Measurements from ENCODE around the gene RPTOR. TPM values are rescaled to one million over a fixed set of nuclear protein-coding genes. Genes with fewer than 3 reads are reported as not detected.

The RPTOR gene
- total RNA-seq, 3 donors from 2014 or later (not counting 1 experiment from before 2014, with no cell fraction given) = 49.2 to 63.6 (median 55.4) TPM

DNA sequence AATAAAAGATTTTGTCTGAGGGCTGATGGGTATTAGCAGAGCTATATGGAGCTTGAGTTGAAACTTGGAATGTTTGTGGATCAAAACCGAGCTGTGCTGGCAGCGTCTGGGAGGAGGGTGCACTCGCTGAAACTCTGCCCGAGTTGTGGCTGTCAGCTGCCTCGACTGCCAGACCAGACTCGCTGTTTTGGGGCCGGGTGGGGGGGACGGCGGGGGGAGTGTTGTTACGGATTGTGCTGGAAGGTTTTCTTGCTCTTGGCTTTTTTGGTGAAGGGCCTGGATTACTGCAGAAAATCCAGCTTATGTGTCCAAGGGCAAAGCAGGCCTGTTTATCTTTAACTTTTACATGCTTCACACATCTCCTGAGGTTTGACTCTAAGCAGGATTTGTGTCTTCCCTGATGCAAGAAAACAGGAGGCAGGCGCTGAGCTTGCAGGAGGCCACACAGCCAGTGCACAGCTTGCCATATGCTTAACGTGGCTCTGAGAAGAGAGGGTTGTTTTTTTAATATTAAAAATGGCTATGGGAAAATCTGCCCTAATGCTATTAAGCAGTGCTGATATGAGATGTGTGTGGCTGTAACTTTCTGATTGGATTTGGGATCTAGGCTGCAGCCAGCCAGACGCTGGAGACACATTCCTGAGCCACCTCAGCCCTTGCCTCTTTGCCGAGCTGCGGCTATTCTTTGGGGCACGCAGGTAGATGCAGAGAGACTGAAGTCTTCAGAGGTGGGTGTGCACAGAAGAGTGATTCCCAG is 20.5 kb upstream of the RPTOR start:
- no peaks in the 10 kb centered on the region for H3K36me3 ChIP-seq (ENCODE audit: control insufficient read depth, insufficient read depth, low read length)
- H3K9me3 ChIP-seq (ENCODE audit: control insufficient read depth, insufficient read depth, low read length) = no peaks in the 10 kb centered on the region
- H3K27ac Mint-ChIP-seq = no peak overlapping the region
- H3K36me3 Mint-ChIP-seq = no peaks in the 10 kb centered on the region
- no peaks in the 10 kb centered on the region for H3K4me1 ChIP-seq (ENCODE audit: control insufficient read depth, insufficient read depth, low read length)
- H3K27me3 Mint-ChIP-seq (ENCODE audit: low read depth in 2 of 2) = peaks cover 12 to 17% of the 10 kb centered on the region in 2 donors
- TF ChIP-seq, protein P1, sequence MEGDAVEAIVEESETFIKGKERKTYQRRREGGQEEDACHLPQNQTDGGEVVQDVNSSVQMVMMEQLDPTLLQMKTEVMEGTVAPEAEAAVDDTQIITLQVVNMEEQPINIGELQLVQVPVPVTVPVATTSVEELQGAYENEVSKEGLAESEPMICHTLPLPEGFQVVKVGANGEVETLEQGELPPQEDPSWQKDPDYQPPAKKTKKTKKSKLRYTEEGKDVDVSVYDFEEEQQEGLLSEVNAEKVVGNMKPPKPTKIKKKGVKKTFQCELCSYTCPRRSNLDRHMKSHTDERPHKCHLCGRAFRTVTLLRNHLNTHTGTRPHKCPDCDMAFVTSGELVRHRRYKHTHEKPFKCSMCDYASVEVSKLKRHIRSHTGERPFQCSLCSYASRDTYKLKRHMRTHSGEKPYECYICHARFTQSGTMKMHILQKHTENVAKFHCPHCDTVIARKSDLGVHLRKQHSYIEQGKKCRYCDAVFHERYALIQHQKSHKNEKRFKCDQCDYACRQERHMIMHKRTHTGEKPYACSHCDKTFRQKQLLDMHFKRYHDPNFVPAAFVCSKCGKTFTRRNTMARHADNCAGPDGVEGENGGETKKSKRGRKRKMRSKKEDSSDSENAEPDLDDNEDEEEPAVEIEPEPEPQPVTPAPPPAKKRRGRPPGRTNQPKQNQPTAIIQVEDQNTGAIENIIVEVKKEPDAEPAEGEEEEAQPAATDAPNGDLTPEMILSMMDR (IDR thresholded peaks at IDR 0.05) = no peak
- no peaks in the 10 kb centered on the region for H3K4me1 Mint-ChIP-seq
- H3K27ac ChIP-seq (ENCODE audit: low read length) = no peak overlapping the region
- H3K27me3 ChIP-seq (ENCODE audit: control insufficient read depth, insufficient read depth, low read length) = no peaks in the 10 kb centered on the region
- H3K9me3 Mint-ChIP-seq = no peaks in the 10 kb centered on the region
- 77% methylated on average over 16 of the region's 16 CpGs for WGBS (ENCODE audit: insufficient coverage)
- H3K4me3 ChIP-seq (ENCODE audit: low read length) = no peak overlapping the region
- no peak overlapping the region for H3K4me3 Mint-ChIP-seq
- intact Hi-C loops (cut with micrococcal nuclease) = no loop called here
- DNase-seq = no peak
- no peak for ATAC-seq

GRCh38 chr17:80526116-80526910 is 18.3 kb upstream of the RPTOR start:
- H3K4me1 Mint-ChIP-seq = no peaks in the 10 kb centered on the region
- peaks cover 10 to 12% of the 10 kb centered on the region in 2 donors for H3K27me3 Mint-ChIP-seq (ENCODE audit: low read depth in 2 of 2)
- Histone ChIP-seq H3K27me3 (ENCODE audit: control insufficient read depth, insufficient read depth, low read length) (no peaks in the 10 kb centered on the region), H3K9me3 (ENCODE audit: control insufficient read depth, insufficient read depth, low read length) (no peaks in the 10 kb centered on the region), H3K36me3 (ENCODE audit: control insufficient read depth, insufficient read depth, low read length) (no peaks in the 10 kb centered on the region), H3K4me3 (ENCODE audit: low read length) (no peak overlapping the region), H3K27ac (ENCODE audit: low read length) (no peak overlapping the region), H3K4me1 (ENCODE audit: control insufficient read depth, insufficient read depth, low read length) (no peaks in the 10 kb centered on the region)
- TF ChIP-seq, protein P1 (IDR thresholded peaks at IDR 0.05) = no peak
- ATAC-seq (no peak), DNase-seq (no peak)
- H3K9me3 Mint-ChIP-seq = no peaks in the 10 kb centered on the region
- H3K27ac Mint-ChIP-seq = no peak overlapping the region
- 60% methylated on average over 27 of the region's 28 CpGs for WGBS (ENCODE audit: insufficient coverage)
- intact Hi-C loops (cut with micrococcal nuclease) = no loop called here
- H3K36me3 Mint-ChIP-seq = no peaks in the 10 kb centered on the region
- no peak overlapping the region for H3K4me3 Mint-ChIP-seq

DNA sequence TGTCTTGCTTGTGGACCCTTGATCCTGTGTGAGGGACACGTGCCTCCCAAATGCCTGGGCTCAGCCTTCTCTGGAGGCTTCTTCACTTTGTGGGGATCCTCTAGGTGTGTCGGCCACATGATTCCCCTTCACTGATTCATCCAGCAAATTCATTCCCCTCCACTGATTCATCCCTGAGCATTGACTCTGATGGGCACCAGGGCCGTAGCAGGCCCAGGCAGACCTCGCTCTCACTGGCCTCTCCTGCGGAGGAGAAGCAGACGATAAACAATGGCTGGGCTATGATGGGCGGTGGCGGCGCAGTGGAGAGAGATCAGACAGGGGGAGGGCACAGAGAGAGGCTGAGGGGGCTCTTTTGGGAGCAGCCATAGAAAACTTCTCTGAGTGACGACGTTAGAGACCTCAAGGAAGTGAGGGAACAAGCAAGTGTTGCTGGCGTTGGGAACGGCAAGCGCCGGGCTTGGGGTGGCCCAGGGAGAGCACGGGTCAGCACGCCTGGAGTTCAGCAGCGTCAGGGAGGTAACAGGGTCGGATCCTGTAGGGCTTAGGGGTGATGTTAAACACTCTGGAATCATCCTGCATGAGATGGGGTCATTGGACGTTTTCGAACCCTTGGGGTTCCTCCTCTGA is 17.5 kb upstream of the RPTOR start:
- no peaks in the 10 kb centered on the region for H3K4me1 Mint-ChIP-seq
- TF ChIP-seq, protein P1 (IDR thresholded peaks at IDR 0.05) = no peak
- Histone ChIP-seq H3K4me1 (ENCODE audit: control insufficient read depth, insufficient read depth, low read length) (no peaks in the 10 kb centered on the region), H3K4me3 (ENCODE audit: low read length) (no peak overlapping the region), H3K27me3 (ENCODE audit: control insufficient read depth, insufficient read depth, low read length) (no peaks in the 10 kb centered on the region), H3K9me3 (ENCODE audit: control insufficient read depth, insufficient read depth, low read length) (no peaks in the 10 kb centered on the region), H3K36me3 (ENCODE audit: control insufficient read depth, insufficient read depth, low read length) (no peaks in the 10 kb centered on the region), H3K27ac (ENCODE audit: low read length) (no peak overlapping the region)
- intact Hi-C loops (cut with micrococcal nuclease) = no loop called here
- DNase-seq = no peak
- no peak for ATAC-seq
- H3K4me3 Mint-ChIP-seq = no peak overlapping the region
- no peaks in the 10 kb centered on the region for H3K36me3 Mint-ChIP-seq
- H3K27me3 Mint-ChIP-seq (ENCODE audit: low read depth in 2 of 2) = peaks cover 10 to 12% of the 10 kb centered on the region in 2 donors
- no peak overlapping the region for H3K27ac Mint-ChIP-seq
- no peaks in the 10 kb centered on the region for H3K9me3 Mint-ChIP-seq
- 84% methylated on average over 21 of the region's 21 CpGs for WGBS (ENCODE audit: insufficient coverage)
